ENCODE data around the gene SMIM41.
"Not testable (repeated sequence)": the region's sequence is repeated elsewhere in the genome, so short reads cannot be mapped to it uniquely, and the experiment has no call there.

Gene SMIM41

DNA sequence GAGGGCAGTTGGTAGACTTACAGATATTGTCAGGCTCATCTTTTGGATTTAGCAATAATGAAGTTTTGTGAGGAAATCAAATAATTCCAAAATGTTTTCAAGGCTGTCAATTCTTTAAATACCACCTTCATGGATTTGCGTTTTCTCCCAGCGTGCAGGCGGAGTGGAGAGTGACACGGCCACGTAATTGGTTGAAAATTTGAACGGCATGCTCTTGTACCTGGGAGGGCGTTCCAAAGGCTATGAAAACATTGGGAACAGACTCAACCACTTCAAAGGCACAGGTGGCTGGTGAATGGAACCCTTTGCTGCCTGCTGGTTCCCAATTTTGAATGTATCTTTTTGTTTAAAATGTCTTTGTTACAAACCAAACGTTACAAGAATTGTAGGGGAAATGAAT, 12.4 kb downstream of the SMIM41 start:
- H3K4me3 ChIP-seq (ENCODE audit: low read length), result no peak overlapping the region
- no peak for TF ChIP-seq ZNF274 (IDR thresholded peaks at IDR 0.05; ENCODE audit: low read depth, low read length)

DNA sequence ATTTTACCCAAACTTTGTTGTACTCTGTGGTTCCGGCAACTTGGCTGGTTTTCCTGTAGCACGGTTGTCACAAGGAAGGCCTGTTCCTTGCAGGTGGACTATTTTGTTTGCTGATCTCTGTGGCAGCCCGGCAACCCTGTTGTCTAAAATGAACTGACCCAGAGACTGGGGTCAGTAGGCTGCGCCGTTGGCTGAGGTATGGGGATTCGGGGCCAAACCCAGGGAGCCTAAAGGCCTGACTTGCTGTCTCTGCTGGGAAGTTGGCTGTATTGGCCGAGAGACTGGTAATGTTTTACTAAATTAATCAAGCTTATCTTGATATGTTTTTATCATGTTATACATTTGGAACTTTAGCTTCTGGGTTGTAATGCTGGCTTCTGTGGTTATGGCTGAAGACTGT, 13.8 kb downstream of the SMIM41 start:
- H3K4me3 ChIP-seq (ENCODE audit: low read length), result no peak overlapping the region
- no peak for TF ChIP-seq ZNF274 (IDR thresholded peaks at IDR 0.05; ENCODE audit: low read depth, low read length)

DNA sequence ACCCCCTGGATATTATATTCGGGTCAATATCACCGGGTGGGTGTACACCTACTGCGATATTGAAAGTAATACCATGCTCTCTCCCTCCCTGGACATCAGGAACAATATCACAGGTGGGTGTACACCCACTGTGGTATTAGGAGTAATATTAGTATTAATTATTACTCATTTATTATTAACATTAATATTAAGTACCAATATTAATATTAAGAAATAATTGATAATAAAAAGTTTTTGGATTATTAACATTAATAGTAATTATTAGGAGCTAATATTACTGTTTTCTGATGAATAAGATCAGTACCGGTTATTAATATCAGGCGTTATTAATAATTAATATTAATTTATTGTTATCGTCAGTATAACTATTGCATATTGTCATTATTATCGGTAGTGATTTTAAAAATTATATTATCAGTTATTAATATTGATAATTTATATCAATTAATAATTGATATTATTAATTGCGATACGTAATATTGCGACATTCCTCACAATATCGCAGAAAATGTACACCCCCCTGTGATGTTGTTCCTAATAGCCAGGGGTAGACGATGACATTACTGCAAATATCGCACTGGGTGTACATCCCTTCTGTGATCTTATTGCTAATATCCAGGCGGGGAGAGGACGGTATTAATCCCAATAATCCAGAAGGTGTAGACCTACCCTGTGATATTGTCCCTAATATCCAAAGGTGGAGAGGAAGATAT, 17.0 kb downstream of the SMIM41 start:
- no peak for TF ChIP-seq ZNF274 (IDR thresholded peaks at IDR 0.05; ENCODE audit: low read depth, low read length)
- no peak overlapping the region for H3K4me3 ChIP-seq (ENCODE audit: low read length)

DNA sequence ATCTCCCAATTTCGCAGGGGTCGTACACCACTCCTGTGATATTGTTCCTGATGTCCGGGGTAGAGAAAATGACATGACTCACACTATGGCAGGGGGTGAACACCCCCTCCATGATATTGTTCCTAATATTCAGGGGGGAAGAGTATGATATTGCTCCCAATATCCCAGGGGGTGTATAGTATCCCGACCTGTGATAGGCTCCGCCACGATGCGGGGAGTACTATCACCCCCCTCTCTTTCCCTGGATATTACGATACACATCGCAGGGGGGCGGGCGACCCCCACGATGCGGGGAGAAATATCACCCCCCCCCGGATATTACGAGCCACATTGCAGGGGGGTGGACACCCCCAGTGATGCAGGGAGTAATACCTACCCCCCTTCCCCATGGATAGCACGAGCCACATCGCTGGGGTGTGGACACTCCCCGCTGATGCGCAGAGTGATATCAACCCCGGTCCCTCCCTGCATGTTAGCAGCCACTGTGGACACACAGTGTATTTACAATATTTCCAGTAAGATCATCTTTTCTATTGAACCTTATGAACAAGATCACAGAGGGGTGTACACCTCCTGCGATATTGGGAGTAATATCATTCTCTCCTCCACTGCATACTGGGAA, 17.7 kb downstream of the SMIM41 start:
- no peak overlapping the region for H3K4me3 ChIP-seq (ENCODE audit: low read length)
- TF ChIP-seq ZNF274 (IDR thresholded peaks at IDR 0.05; ENCODE audit: low read depth, low read length), result no peak

DNA sequence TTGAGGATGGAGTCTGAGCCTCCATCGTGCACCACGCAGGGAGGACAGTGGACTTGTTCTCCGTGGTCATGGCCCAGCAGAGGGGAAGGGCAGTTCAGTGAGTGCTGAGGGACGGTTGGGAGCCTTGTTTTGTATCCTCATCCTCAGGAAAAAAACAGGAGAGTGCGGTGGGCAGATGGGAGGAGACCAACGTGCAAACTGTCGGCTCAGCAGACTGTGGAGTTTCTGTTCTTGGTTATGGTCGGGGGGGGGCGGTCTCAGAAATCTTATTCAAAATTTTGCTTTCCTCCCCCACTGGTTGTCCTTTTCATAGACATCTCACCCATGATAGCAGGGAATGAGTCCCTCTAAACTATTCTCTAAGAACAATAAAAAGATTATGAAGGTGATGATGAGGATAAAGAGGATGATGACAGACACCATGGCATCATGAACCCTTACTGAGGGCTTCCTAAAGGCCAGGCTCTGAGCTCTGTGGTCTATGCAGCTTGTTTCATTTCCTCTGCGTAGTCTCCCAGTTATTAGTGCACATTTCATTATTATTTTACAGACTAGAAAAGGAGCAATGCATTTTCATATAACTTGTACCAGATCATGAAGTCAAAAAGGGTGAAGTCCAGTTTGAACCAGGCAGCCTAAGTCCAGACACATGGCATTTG, 25.1 kb downstream of the SMIM41 start:
- not testable (repeated sequence) for H3K4me3 ChIP-seq (ENCODE audit: low read length)

DNA sequence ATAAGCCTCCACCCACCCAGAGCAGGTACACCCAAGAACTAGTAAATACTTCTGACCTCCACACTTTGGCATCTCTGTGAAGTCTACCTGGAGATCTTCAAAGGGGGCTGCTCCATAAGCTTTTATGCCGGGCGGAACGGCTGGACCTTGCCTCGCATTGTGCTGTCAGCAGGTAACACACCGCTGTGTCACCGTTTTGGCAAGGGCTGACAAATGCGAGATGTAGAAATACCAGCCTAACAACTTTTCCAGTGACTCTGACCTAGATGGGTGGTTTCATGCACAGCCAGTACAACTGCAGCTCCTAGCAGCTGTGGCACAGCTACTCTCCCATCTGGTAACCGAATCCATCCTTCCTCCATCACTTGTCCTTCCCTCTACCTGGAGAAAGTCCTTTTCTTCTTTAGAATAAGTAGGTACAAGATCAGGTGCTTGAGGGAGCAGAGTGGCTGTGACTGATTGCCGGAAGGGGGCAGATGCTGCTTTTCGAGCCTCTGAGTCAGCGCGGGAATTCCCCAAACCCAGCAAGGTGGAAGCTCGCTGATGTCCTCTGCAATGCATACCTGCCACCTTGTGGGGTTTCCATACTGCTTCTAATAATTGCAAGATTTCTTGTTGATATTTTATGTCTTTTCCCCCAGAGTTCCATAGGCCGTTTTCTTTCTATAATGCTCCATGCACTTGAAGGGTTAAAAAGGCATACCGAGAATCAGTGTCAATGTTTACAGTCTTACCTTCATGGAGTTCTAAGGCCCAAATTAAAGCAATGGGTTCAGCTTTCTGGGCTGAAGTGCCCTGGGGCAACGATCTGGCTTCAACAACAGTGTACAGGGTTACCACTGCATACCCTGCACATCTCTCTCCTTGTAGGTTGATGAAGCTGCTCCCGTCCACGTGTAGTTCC, 37.0 kb downstream of the SMIM41 start:
- peak overlapping the region; percentile 60; the same call in 1 of the 2 replicates for H3K4me3 ChIP-seq (ENCODE audit: low read length)

DNA sequence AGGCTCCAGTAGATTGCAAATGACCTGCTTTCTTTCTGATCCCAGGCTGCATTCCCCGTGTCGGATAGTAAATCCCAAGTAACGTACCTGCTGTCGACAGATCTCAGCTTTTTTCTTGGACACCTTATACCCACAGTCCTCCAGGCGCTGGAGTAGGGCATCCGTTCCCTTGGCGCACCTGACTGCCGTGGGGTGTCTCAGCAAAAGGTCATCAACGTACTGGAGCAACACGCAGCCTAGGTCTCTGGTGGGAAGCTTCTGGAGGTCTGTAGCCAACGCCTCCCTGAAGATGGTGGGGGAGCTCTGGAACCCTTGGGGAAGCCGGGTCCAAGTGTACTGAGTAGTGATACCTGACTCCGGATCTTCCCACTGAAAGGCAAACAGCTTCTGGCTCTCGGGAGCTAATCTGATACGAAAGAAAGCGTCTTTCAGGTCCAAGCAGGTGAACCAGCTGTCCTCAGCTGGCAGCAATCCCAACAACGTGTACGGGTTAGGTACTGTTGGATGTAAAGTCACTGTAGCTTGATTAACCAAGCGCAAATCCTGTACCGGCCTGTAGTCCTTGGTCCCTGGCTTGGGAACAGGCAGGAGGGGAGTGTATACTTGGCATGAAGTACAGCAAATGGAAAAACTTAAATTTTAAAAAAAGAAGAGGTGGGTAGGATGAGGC, 38.4 kb downstream of the SMIM41 start:
- H3K4me3 ChIP-seq (ENCODE audit: low read length), result peak overlapping the region; percentile 60; the same call in 1 of the 2 replicates

DNA sequence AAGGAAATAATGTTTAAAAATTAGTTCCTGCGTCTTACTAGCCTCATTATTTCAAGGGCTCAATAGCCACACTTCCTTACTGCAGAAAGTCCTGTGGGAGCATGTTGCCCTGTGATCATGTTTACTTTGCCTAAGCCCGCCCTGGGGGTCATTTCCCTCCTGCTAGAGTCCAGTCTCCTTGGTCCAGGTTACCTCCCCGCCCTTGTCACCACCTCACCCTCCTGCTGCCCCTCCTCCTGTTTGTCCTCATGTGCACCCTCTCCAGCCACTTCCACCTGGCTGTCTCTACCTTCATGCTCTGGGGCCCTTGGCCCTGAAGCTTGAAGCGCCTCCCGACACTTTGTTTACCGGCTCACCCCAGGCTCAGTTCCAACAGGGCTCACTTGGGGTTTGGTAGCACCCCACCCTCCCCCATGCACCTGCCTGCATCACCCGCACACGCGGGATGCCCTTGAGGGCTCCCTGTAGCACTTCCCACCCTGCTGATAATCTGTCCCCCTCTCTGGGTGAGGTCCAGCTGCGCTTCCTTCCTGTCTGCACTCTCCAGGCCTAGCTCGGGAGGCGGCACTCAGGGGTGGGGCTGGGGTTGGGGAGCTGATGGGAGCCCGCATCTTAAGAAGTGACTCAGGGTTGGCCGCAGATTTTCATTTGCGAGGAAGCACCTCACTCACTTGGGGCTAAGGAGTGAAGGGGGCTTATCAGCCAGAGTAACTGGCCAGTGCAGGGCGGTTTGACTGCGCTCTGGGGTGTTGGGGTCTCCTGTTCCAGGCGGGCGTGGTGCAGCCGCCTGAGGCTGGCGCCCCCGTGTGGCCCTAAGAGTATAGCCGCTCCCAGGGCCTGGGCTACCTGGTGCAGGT, 40.1 kb downstream of the SMIM41 start:
- H3K4me3 ChIP-seq (ENCODE audit: low read length), result no peak overlapping the region; the same call in 1 of the 2 replicates

DNA sequence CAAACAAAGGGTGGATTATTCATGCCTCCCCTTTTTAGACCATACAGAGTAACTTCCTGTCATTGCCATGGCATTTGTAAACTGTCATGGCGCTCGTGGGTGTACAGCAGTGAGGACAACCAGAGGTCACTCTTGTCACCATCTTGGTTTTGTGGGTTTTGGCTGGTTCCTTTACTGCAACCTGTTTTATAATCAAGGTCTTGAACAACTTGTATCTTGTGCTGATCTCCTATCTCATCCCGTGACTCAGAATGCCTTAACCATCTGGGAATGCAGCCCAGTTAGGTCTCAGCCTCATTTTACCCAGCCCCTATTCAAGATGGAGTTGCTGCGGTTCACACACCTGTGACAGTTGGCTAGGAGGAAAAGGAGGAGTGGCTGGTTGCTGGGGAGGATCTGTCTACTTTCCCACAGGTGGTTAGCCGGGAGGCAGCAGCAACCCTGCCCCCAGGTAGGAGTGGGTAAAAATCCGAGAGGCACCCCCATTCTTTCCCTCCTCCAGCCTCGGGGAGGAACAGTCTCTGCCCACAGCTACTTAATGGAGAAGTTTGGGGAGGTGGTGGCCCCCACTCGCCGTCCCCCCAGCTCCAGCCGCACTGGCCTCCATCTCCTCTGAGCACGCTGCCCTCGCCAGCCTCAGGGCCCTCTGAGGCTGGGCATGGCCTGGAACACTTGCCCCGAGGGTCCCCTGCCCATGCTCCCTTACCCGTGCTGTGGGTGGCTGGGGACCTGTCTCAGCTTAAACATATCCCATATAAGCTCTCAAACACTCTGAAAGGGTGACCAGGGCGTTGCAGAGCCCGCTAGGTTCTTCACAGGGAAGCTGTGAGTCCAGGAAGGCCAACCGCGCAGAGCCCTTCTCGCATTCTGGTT, 41.7 kb downstream of the SMIM41 start:
- TF ChIP-seq ZNF274 (IDR thresholded peaks at IDR 0.05; ENCODE audit: low read depth, low read length), result no peak

More for the DNA sequence above, 40.1 kb downstream of the SMIM41 start:
- TF ChIP-seq ZNF274 (IDR thresholded peaks at IDR 0.05; ENCODE audit: low read depth, low read length), result no peak

DNA sequence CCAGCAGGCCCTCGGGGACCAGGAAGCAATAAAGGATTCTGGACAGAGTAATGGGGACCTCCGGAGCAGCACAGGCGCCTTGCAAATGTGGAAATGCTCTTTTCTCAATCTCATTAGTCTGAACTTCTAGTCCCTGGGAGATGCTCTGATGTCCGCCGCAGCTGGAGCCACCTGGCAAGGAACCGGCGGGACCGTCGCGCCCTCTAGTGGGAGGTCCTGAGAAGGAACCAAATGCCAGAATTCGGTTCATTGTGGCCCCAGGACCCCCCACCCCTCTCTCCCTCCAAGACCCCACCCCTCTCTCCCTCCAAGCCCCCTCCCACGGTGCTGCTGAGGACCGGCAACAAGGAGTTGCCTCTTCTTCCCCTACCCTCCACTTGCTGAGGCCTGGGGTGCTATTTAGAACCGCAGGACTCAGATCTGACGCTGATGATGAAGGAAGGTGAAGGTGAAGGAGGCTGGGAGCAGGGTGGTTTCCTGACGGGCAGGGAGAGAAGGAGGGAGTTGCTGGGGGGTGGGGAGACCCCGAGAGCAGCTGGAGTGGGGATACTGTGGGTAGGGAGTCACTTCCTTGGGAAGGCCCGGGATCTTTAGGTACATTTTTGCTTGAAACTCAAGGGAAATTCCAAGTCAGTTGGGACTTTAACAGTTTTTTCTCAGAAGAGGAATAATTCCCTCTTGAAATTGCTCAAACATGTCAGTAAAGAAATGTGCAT, 42.5 kb downstream of the SMIM41 start:
- no peak overlapping the region for H3K4me3 ChIP-seq (ENCODE audit: low read length)
- no peak for TF ChIP-seq ZNF274 (IDR thresholded peaks at IDR 0.05; ENCODE audit: low read depth, low read length)

More for the DNA sequence above, 41.7 kb downstream of the SMIM41 start:
- no peak overlapping the region for H3K4me3 ChIP-seq (ENCODE audit: low read length)

DNA sequence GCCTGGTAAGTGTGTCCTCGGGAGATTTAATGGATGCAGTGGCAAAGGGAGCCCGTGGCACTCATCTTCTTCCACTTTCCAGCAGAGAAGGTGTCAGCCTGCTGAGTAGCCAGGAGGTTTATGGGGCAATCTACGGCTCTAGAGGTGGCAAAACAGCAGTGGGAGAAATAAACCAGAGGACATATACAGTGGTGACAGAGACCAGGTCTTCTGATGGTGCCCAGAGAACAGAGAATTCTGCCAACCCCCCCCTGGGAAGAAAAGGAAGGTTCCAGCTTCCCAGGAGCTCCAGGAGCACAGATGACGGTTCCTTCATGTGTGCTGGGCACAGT, 43.0 kb downstream of the SMIM41 start:
- H3K4me3 ChIP-seq (ENCODE audit: low read length), result no peak overlapping the region
- no peak for TF ChIP-seq ZNF274 (IDR thresholded peaks at IDR 0.05; ENCODE audit: low read depth, low read length)

DNA sequence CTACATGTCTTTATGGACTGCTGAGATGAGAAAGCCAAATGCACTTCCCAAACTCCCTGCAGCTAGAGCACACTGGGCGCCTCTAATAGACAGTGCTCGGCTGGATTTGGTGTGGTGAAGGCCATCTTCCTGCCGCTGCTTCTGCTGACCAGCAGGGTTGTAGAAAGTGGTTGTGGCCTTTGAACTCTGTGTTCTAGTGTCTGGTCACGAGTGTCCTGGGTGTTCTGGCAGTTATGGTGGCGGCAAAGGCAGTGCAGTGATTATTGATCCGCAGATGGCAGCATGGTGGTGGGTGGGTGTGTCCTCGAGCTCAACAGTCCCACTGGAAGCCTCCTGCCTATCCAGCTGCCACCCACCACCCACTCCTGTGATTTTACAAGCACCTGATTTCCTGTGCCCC, 43.4 kb downstream of the SMIM41 start:
- TF ChIP-seq ZNF274 (IDR thresholded peaks at IDR 0.05; ENCODE audit: low read depth, low read length), result no peak
- no peak overlapping the region for H3K4me3 ChIP-seq (ENCODE audit: low read length)

Data from GM08714 (cell line).